H9 (cell line): ENCODE measurements around the gene CMSS1. TPM values are rescaled to one million over a fixed set of nuclear protein-coding genes. Genes with fewer than 3 reads are reported as not detected.

Experiments
- DNase-seq: peaks from one replicate; pipeline ENCODE4 v3.0.0-alpha.2; 2017
- H2AFZ ChIP-seq: one replicate; pipeline ENCODE4 v1.6.1; 2013; ENCODE audit warnings: mild to moderate bottlenecking, low read length, control low read depth, moderate library complexity
- H2AK5ac ChIP-seq: 2 replicates; pipeline ENCODE4 v1.6.1; 2013; ENCODE audit warnings: low read length, control low read depth, mixed read lengths; ENCODE audit not compliant: insufficient read length
- H2BK120ac ChIP-seq: one replicate; pipeline ENCODE4 v1.6.1; 2013; ENCODE audit warnings: low read depth, mild to moderate bottlenecking, low read length, control low read depth, inconsistent platforms; ENCODE audit not compliant: poor library complexity, severe bottlenecking
- H2BK12ac ChIP-seq: 2 replicates; pipeline ENCODE4 v1.6.1; 2013; ENCODE audit warnings: low read length, control low read depth, mixed read lengths, low read depth; ENCODE audit not compliant: insufficient read length
- H2BK15ac ChIP-seq: 2 replicates; pipeline ENCODE4 v1.6.1; 2013; ENCODE audit warnings: low read depth, low read length, control low read depth
- H2BK20ac ChIP-seq: one replicate; pipeline ENCODE4 v1.6.1; 2013; ENCODE audit warnings: low read depth, mild to moderate bottlenecking, low read length, control low read depth, inconsistent platforms; ENCODE audit not compliant: poor library complexity, severe bottlenecking
- H2BK5ac ChIP-seq: 2 replicates; pipeline ENCODE4 v1.6.1; 2013; ENCODE audit warnings: low read length, control low read depth, mixed read lengths; ENCODE audit not compliant: insufficient read length
- H3K14ac ChIP-seq: 2 replicates; pipeline ENCODE4 v1.6.1; 2013; ENCODE audit warnings: low read length, control low read depth; ENCODE audit not compliant: insufficient read depth
- H3K18ac ChIP-seq: 2 replicates; pipeline ENCODE4 v1.6.1; 2013; ENCODE audit warnings: low read depth, mild to moderate bottlenecking, mixed read lengths, low read length, control low read depth; ENCODE audit not compliant: insufficient read length
- H3K23ac ChIP-seq: 2 replicates; pipeline ENCODE4 v1.6.1; 2013; ENCODE audit warnings: low read length, control low read depth, mixed read lengths, low read depth; ENCODE audit not compliant: insufficient read length
- H3K23me2 ChIP-seq: 2 replicates; pipeline ENCODE4 v1.6.1; 2013; ENCODE audit warnings: low read depth, mild to moderate bottlenecking, mixed read lengths, low read length, control low read depth; ENCODE audit not compliant: insufficient read length, poor library complexity, severe bottlenecking
- H3K27ac ChIP-seq: 2 replicates; pipeline ENCODE4 v1.5.1; 2013; ENCODE audit warnings: low read length, control low read depth, mixed read lengths, low read depth; ENCODE audit not compliant: insufficient read length
- H3K27me3 ChIP-seq: 2 replicates; pipeline ENCODE4 v1.6.1; 2013; ENCODE audit warnings: low read length, control low read depth, inconsistent platforms; ENCODE audit not compliant: insufficient read depth
- H3K4ac ChIP-seq: 2 replicates; pipeline ENCODE4 v1.6.1; 2013; ENCODE audit warnings: low read depth, mild to moderate bottlenecking, control low read depth, inconsistent platforms, low read length, moderate library complexity
- H3K4me1 ChIP-seq: 2 replicates; pipeline ENCODE4 v1.6.1; 2013; ENCODE audit warnings: low read length, control low read depth, inconsistent platforms; ENCODE audit not compliant: insufficient read depth
- H3K4me2 ChIP-seq: 2 replicates; pipeline ENCODE4 v1.6.1; 2013; ENCODE audit warnings: low read length, control low read depth, mixed read lengths; ENCODE audit not compliant: insufficient read length, insufficient read depth
- H3K56ac ChIP-seq: 2 replicates; pipeline ENCODE4 v1.6.1; 2013; ENCODE audit warnings: low read depth, mild to moderate bottlenecking, mixed read lengths, low read length, control low read depth; ENCODE audit not compliant: insufficient read length
- H3K79me1 ChIP-seq: 2 replicates; pipeline ENCODE4 v1.6.1; 2013; ENCODE audit warnings: low read depth, mild to moderate bottlenecking, moderate library complexity, low read length, control low read depth, inconsistent platforms; ENCODE audit not compliant: insufficient read depth, poor library complexity, severe bottlenecking
- H3K79me2 ChIP-seq: 2 replicates; pipeline ENCODE4 v1.6.1; 2013; ENCODE audit warnings: low read length, control low read depth, inconsistent platforms; ENCODE audit not compliant: insufficient read depth
- H3K9ac ChIP-seq: 2 replicates; pipeline ENCODE4 v1.6.1; 2013; ENCODE audit warnings: low read length, control low read depth, mixed read lengths; ENCODE audit not compliant: insufficient read length; ENCODE audit errors: extremely low read depth
- H3K9me3 ChIP-seq: one replicate; pipeline ENCODE4 v1.6.1; 2013; ENCODE audit warnings: low read depth, low read length, inconsistent platforms; ENCODE audit not compliant: control insufficient read depth
- H3T11ph ChIP-seq: one replicate; pipeline ENCODE4 v1.6.1; 2013; ENCODE audit warnings: mild to moderate bottlenecking, low read length, control low read depth, inconsistent platforms
- H4K20me1 ChIP-seq: one replicate; pipeline ENCODE4 v1.6.1; 2013; ENCODE audit not compliant: control insufficient read depth, insufficient read length, insufficient read depth
- H4K5ac ChIP-seq: 2 replicates; pipeline ENCODE4 v1.6.1; 2013; ENCODE audit warnings: low read depth, mild to moderate bottlenecking, mixed read lengths, low read length, control low read depth; ENCODE audit not compliant: insufficient read length
- H4K8ac ChIP-seq: replicated peaks from 2 replicates; pipeline ENCODE4 v1.6.1; 2013; ENCODE audit warnings: low read length, control low read depth, mixed read lengths, low read depth; ENCODE audit not compliant: insufficient read length
- H4K91ac ChIP-seq: 2 replicates; pipeline ENCODE4 v1.6.1; 2013; ENCODE audit warnings: low read depth, mild to moderate bottlenecking, moderate library complexity, mixed read lengths, low read length, control low read depth; ENCODE audit not compliant: insufficient read length
- H3K27ac Mint-ChIP-seq, 3 experiments: 2 replicates in 2 of 3; 3 replicates in 1 of 3; pipeline ENCODE4 v1.8.0; 2020 to 2021; ENCODE audit warnings: mixed read lengths in 3 of 3, mild to moderate bottlenecking in 1 of 3, moderate library complexity in 1 of 3
- H3K27me3 Mint-ChIP-seq: 2 replicates; pipeline ENCODE4 v1.8.0; 2021; ENCODE audit warnings: low read depth, mild to moderate bottlenecking, moderate library complexity, mixed read lengths
- H3K36me3 Mint-ChIP-seq, 3 experiments: 2 replicates in 2 of 3; 3 replicates in 1 of 3; pipeline ENCODE4 v1.8.0; 2020 to 2021; ENCODE audit warnings: low read depth in 3 of 3, mixed read lengths in 3 of 3; ENCODE audit not compliant: insufficient read depth in 1 of 3
- H3K4me1 Mint-ChIP-seq, 2 experiments: 2 replicates each; pipeline ENCODE4 v1.8.0; 2020; ENCODE audit warnings: mixed read lengths in 2 of 2
- H3K4me3 Mint-ChIP-seq, 2 experiments: 2 replicates in 1 of 2; 3 replicates in 1 of 2; pipeline ENCODE4 v1.8.0; 2020 to 2021; ENCODE audit warnings: mild to moderate bottlenecking in 2 of 2, mixed read lengths in 2 of 2, moderate library complexity in 1 of 2
- H3K9me3 Mint-ChIP-seq, 2 experiments: 2 replicates in 1 of 2; 3 replicates in 1 of 2; pipeline ENCODE4 v1.8.0; 2020; ENCODE audit warnings: mild to moderate bottlenecking in 2 of 2, mixed read lengths in 2 of 2, moderate library complexity in 1 of 2
- CTCF ChIP-seq: fragments of 200-600 bp; sonication (generic); conservative IDR thresholded peaks from 3 replicates; pipeline ENCODE4 v1.8.0; 2021; ENCODE audit warnings: antibody characterized with exemption, mild to moderate bottlenecking
- WGBS: extraction: QIAGEN DNeasy Blood & Tissue Kit; methylation state at CpG from one replicate; pipeline ENCODE4 v1.1.7; 2013; ENCODE audit warnings: missing lambda C conversion rate, low lambda C conversion rate, mixed read lengths; ENCODE audit not compliant: insufficient read length; ENCODE audit errors: extremely low coverage; 5-methylcytosine and 5-hydroxymethylcytosine counted together
- total RNA-seq: library from RNA; stranded (reverse); gene quantifications from 2 replicates; pipeline ENCODE4 v1.2.1, GENCODE V29; 2021

CMSS1 gene
- total RNA-seq, 1 experiment from 2014 or later, result 61.8 TPM

GRCh38 chr3:100105501-100105900 lies 287.8 kb downstream of the CMSS1 start:
- no CpG with 5 or more reads among the region's 1 CpG for WGBS
- no peak overlapping the region for H3K4ac ChIP-seq
- Mint-ChIP-seq H3K4me1 (peaks cover 8 to 16% of the 10 kb centered on the region in 2 experiments; a peak in 3 of 4 replicates), H3K36me3 (peaks cover 0 to 3% (median 0%) of the 10 kb centered on the region in 3 experiments; a peak in 2 of 7 replicates), H3K27me3 (no peaks in the 10 kb centered on the region), H3K4me3 (no peak overlapping the region), H3K9me3 (no peaks in the 10 kb centered on the region; a peak in 1 of 5 replicates), H3K27ac (peak overlapping the region in 1 of 3 experiments; percentile 31; a peak in 1 of 7 replicates)
- H3K18ac ChIP-seq, result no peak overlapping the region
- H3K9ac ChIP-seq, result no peak overlapping the region
- H3K4me2 ChIP-seq, result no peak overlapping the region
- no peak overlapping the region for H2BK120ac ChIP-seq
- no peak overlapping the region for H2BK12ac ChIP-seq
- H2BK5ac ChIP-seq, result no peak overlapping the region
- no peak overlapping the region for H4K8ac ChIP-seq
- H2AK5ac ChIP-seq, result no peak overlapping the region
- H3K56ac ChIP-seq, result no peak overlapping the region
- no peak overlapping the region for H2AFZ ChIP-seq
- no peak overlapping the region for H2BK20ac ChIP-seq
- H3K14ac ChIP-seq, result no peak overlapping the region
- DNase-seq, result no peak
- no peaks in the 10 kb centered on the region for H3K4me1 ChIP-seq
- H3T11ph ChIP-seq, result no peak overlapping the region
- H3K23me2 ChIP-seq, result no peaks in the 10 kb centered on the region
- no peaks in the 10 kb centered on the region for H4K20me1 ChIP-seq
- no peak overlapping the region for H3K27ac ChIP-seq
- no peaks in the 10 kb centered on the region for H3K9me3 ChIP-seq
- 0 out of 2 replicates have a peak, but pooled peaks cover 2% of the 10 kb centered on the region for H3K79me2 ChIP-seq
- H3K23ac ChIP-seq, result no peak overlapping the region
- H2BK15ac ChIP-seq, result no peak overlapping the region
- H3K27me3 ChIP-seq, result no peaks in the 10 kb centered on the region
- H4K5ac ChIP-seq, result no peak overlapping the region
- no peak overlapping the region for H4K91ac ChIP-seq
- H3K79me1 ChIP-seq, result no peaks in the 10 kb centered on the region
- no peak for TF ChIP-seq CTCF
